ENCODE results near the gene BGLAP. TPM values are rescaled to one million over a fixed set of nuclear protein-coding genes. Genes with fewer than 3 reads are reported as not detected.

Gene BGLAP
- total RNA-seq, 1 experiment from 2014 or later, result 2.4 TPM

- H3K9me3 Mint-ChIP-seq, result no peaks in the 10 kb centered on the region
- H4K8ac ChIP-seq (replicated peaks; ENCODE audit: insufficient read length, low read depth, low read length), result no peak overlapping the region
- H3T11ph ChIP-seq (ENCODE audit: low read length), result no peak overlapping the region
- no peak overlapping the region for H4K91ac ChIP-seq (ENCODE audit: insufficient read length, low read depth, low read length)
- H2BK20ac ChIP-seq (ENCODE audit: low read depth, low read length, poor library complexity, severe bottlenecking), result no peak overlapping the region
- peaks cover 31 to 43% of the 10 kb centered on the region in 2 experiments for H3K4me1 Mint-ChIP-seq
- no peaks in the 10 kb centered on the region; the same call in 1 of the 2 replicates for H3K27me3 Mint-ChIP-seq (ENCODE audit: low read depth)
- H3K56ac ChIP-seq (ENCODE audit: insufficient read length, low read depth, low read length), result no peak overlapping the region
- H3K23me2 ChIP-seq (ENCODE audit: insufficient read length, low read depth, low read length, poor library complexity, severe bottlenecking), result peaks cover 11% of the 10 kb centered on the region
- H3K9me3 ChIP-seq (ENCODE audit: control insufficient read depth, low read depth, low read length), result no peaks in the 10 kb centered on the region
- H2BK15ac ChIP-seq (ENCODE audit: low read depth, low read length), result no peak overlapping the region
- H3K18ac ChIP-seq (ENCODE audit: insufficient read length, low read depth, low read length), result no peak overlapping the region
- no peak overlapping the region for H3K4ac ChIP-seq (ENCODE audit: low read depth, low read length)
- no peak overlapping the region for H2AFZ ChIP-seq (ENCODE audit: low read length)
- no peak overlapping the region for H3K23ac ChIP-seq (ENCODE audit: insufficient read length, low read depth, low read length)
- no peak overlapping the region for H4K5ac ChIP-seq (ENCODE audit: insufficient read length, low read depth, low read length)
- peaks cover 10% of the 10 kb centered on the region; the same call in 1 of the 2 replicates for H3K4me1 ChIP-seq (ENCODE audit: insufficient read depth, low read length)
- no peak overlapping the region for H2BK12ac ChIP-seq (ENCODE audit: insufficient read length, low read depth, low read length)
- DNase-seq, result no peak
- no peaks in the 10 kb centered on the region for H4K20me1 ChIP-seq (ENCODE audit: control insufficient read depth, insufficient read depth, insufficient read length)
- H2BK120ac ChIP-seq (ENCODE audit: low read depth, low read length, poor library complexity, severe bottlenecking), result no peak overlapping the region
- H3K36me3 Mint-ChIP-seq (ENCODE audit: insufficient read depth in 1 of 3, low read depth in 3 of 3), result peaks cover 7 to 44% (median 19%) of the 10 kb centered on the region in 3 experiments; a peak in 6 of 7 replicates
- H2BK5ac ChIP-seq (ENCODE audit: insufficient read length, low read length), result no peak overlapping the region
- H3K79me1 ChIP-seq (ENCODE audit: insufficient read depth, low read depth, low read length, poor library complexity, severe bottlenecking), result peaks cover 14% of the 10 kb centered on the region
- no CpG with 5 or more reads among the region's 4 CpGs for WGBS (ENCODE audit: extremely low coverage, insufficient read length, low lambda C conversion rate)
- H3K14ac ChIP-seq (ENCODE audit: insufficient read depth, low read length), result no peak overlapping the region
- peak overlapping the region; percentile 47 to 100; a peak in 4 of 5 replicates for H3K4me3 Mint-ChIP-seq
- H3K79me2 ChIP-seq (ENCODE audit: insufficient read depth, low read length), result peaks cover 20% of the 10 kb centered on the region; the same call in 1 of the 2 replicates
- H2AK5ac ChIP-seq (ENCODE audit: insufficient read length, low read length), result no peak overlapping the region
- TF ChIP-seq, protein P1, sequence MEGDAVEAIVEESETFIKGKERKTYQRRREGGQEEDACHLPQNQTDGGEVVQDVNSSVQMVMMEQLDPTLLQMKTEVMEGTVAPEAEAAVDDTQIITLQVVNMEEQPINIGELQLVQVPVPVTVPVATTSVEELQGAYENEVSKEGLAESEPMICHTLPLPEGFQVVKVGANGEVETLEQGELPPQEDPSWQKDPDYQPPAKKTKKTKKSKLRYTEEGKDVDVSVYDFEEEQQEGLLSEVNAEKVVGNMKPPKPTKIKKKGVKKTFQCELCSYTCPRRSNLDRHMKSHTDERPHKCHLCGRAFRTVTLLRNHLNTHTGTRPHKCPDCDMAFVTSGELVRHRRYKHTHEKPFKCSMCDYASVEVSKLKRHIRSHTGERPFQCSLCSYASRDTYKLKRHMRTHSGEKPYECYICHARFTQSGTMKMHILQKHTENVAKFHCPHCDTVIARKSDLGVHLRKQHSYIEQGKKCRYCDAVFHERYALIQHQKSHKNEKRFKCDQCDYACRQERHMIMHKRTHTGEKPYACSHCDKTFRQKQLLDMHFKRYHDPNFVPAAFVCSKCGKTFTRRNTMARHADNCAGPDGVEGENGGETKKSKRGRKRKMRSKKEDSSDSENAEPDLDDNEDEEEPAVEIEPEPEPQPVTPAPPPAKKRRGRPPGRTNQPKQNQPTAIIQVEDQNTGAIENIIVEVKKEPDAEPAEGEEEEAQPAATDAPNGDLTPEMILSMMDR (conservative IDR thresholded peaks at IDR 0.05), result no peak
- H3K27ac Mint-ChIP-seq, result peak overlapping the region in 2 of 3 experiments; percentile 15 to 44; a peak in 2 of 7 replicates
- no peaks in the 10 kb centered on the region for H3K27me3 ChIP-seq (ENCODE audit: insufficient read depth, low read length)
- H3K4me2 ChIP-seq (ENCODE audit: insufficient read depth, insufficient read length, low read length), result no peak overlapping the region
- no peak overlapping the region for H3K9ac ChIP-seq (ENCODE audit: extremely low read depth, insufficient read length, low read length)
- H3K27ac ChIP-seq (ENCODE audit: insufficient read length, low read depth, low read length), result no peak overlapping the region
These were observed 46.1 kb upstream of the BGLAP start for GRCh38 chr1:156195853-156196252.

Measured in H9 (cell line).